ENCODE results near the gene RNF207. TPM values are rescaled to one million over a fixed set of nuclear protein-coding genes. Genes with fewer than 3 reads are reported as not detected.
A peak's percentile ranks its signal among the peaks of the same experiment; 100 is the strongest.

The RNF207 gene
- total RNA-seq, 5 donors from 2014 or later (not counting 1 experiment from before 2014, with no cell fraction given): 4.7 to 9.7 (median 6.9) TPM

GRCh38 chr1:6243053-6243834 is 37.3 kb downstream of the RNF207 start:
- H3K9me3 ChIP-seq: no peaks in the 10 kb centered on the region
- Mint-ChIP-seq H3K4me3 (peak overlapping the region in 1 of 3 donors; percentile 23), H3K4me1 (peaks cover 12 to 18% (median 13%) of the 10 kb centered on the region in 3 donors), H3K27me3 (peaks cover 41 to 70% of the 10 kb centered on the region in 2 donors), H3K9me3 (no peaks in the 10 kb centered on the region), H3K36me3 (no peaks in the 10 kb centered on the region), H3K27ac (no peak overlapping the region)
- H3K27me3 ChIP-seq (replicated peaks in 1 of 2; ENCODE audit: control insufficient read depth in 2 of 2, extremely low read depth in 1 of 2, insufficient read depth in 2 of 2, low read length in 1 of 2): peaks cover 18 to 91% of the 10 kb centered on the region in 2 experiments
- CTCF ChIA-PET: interaction anchor here in 1 of 2 donors (0.7 kb wide), 1 partner anchor 13 kb away, joined by 3 read pairs; no protein-coding TSS in a partner anchor
- no peak overlapping the region for H3K27ac ChIP-seq (ENCODE audit: low read length)
- H3K36me3 ChIP-seq (ENCODE audit: control insufficient read depth in 2 of 2, extremely low read depth in 1 of 2, insufficient read depth in 1 of 2, low read length in 1 of 2): no peaks in the 10 kb centered on the region
- 28% methylated on average over 18 of the region's 20 CpGs for WGBS (ENCODE audit: insufficient coverage)
- ATAC-seq (replicated peaks in 1 of 4) (no peak), DNase-seq (no peak)
- H3K4me1 ChIP-seq (ENCODE audit: control insufficient read depth in 1 of 2, extremely low read depth in 1 of 2, insufficient read depth in 2 of 2, low read length in 2 of 2): peaks cover 3 to 33% of the 10 kb centered on the region in 2 experiments
- POLR2A ChIA-PET: interaction anchor here in 1 of 2 donors (0.6 kb wide), 1 partner anchor 188 kb away, joined by 7 read pairs; no protein-coding TSS in a partner anchor
- no peak overlapping the region for H3K4me3 ChIP-seq (ENCODE audit: control insufficient read depth in 1 of 2, extremely low read depth in 1 of 2, low read length in 1 of 2)

GRCh38 chr1:6243993-6244392 is 38.1 kb downstream of the RNF207 start, which contains the start of gene HES3:
Gene HES3 (plus strand): TSS chr1:6244179. CDS start chr1:6244366, 187 bp downstream.
- DNase-seq: no peak
- 15% methylated on average over 9 of the region's 16 CpGs for WGBS (ENCODE audit: insufficient coverage)
- Histone ChIP-seq H3K9me3 (no peaks in the 10 kb centered on the region), H3K36me3 (ENCODE audit: control insufficient read depth in 2 of 2, extremely low read depth in 1 of 2, insufficient read depth in 1 of 2, low read length in 1 of 2) (no peaks in the 10 kb centered on the region), H3K4me1 (ENCODE audit: control insufficient read depth in 1 of 2, extremely low read depth in 1 of 2, insufficient read depth in 2 of 2, low read length in 2 of 2) (peaks cover 3 to 37% of the 10 kb centered on the region in 2 experiments), H3K4me3 (ENCODE audit: control insufficient read depth in 1 of 2, extremely low read depth in 1 of 2, low read length in 1 of 2) (no peak within 1 kb of the TSS), H3K27ac (ENCODE audit: low read length) (no peak within 1 kb of the TSS), H3K27me3 (replicated peaks in 1 of 2; ENCODE audit: control insufficient read depth in 2 of 2, extremely low read depth in 1 of 2, insufficient read depth in 2 of 2, low read length in 1 of 2) (peaks cover 23 to 92% of the 10 kb centered on the region in 2 experiments)
- peaks cover 13 to 21% (median 13%) of the 10 kb centered on the region in 3 donors for H3K4me1 Mint-ChIP-seq
- CTCF ChIA-PET: interaction anchor here in 1 of 2 donors (0.7 kb wide), 2 partner anchors 13 to 673 kb away, joined by 3 to 4 read pairs; no protein-coding TSS in a partner anchor
- no peak within 1 kb of the TSS for H3K27ac Mint-ChIP-seq
- POLR2A ChIA-PET: interaction anchor here in 1 of 2 donors (0.7 kb wide), 1 partner anchor 337 kb away, joined by 5 read pairs; no protein-coding TSS in a partner anchor
- H3K36me3 Mint-ChIP-seq: no peaks in the 10 kb centered on the region
- peak within 1 kb of the TSS in 1 of 3 donors; percentile 37 for H3K4me3 Mint-ChIP-seq
- H3K9me3 Mint-ChIP-seq: no peaks in the 10 kb centered on the region
- H3K27me3 Mint-ChIP-seq: peaks cover 41 to 73% of the 10 kb centered on the region in 2 donors
- no peak for ATAC-seq (replicated peaks in 1 of 4)

DNA sequence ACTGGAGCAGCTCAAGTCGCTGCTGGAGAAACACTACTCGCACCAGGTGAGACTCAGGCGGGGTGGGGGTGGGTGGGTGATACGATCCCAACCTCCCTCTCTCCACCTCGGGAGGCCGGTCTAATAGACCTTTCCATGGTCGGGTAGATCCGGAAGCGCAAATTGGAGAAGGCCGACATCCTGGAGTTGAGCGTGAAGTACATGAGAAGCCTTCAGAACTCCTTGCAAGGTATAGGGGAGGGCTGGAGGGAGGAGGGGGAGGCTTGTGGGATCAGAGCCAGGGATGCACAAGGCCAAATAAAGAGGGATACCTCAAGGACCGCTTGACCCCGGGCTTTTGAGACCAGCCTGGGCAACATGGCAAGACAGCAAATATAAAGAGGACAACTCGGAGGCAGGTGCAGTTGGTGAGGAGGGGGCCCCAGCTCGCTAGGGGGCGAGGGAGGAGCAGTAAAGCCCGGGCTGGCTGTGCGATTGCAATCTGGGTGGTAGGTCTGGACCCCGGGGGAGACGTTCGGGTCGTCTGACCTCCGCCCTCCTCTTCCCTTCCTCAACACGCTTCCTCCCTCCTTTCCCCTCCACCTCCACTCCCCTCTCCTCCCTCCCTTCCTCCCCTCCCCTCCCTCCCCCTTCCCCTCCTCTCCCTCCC is 38.6 kb downstream of the RNF207 start:
- 5% methylated on average over 9 of the region's 24 CpGs for WGBS (ENCODE audit: insufficient coverage)
- DNase-seq: no peak
- H3K36me3 ChIP-seq (ENCODE audit: control insufficient read depth in 2 of 2, extremely low read depth in 1 of 2, insufficient read depth in 1 of 2, low read length in 1 of 2): no peaks in the 10 kb centered on the region
- no peaks in the 10 kb centered on the region for H3K9me3 ChIP-seq
- Mint-ChIP-seq H3K36me3 (no peaks in the 10 kb centered on the region), H3K4me1 (peaks cover 13 to 21% (median 13%) of the 10 kb centered on the region in 3 donors), H3K4me3 (peak overlapping the region in 1 of 3 donors; percentile 37), H3K27ac (no peak overlapping the region), H3K27me3 (peaks cover 36 to 68% of the 10 kb centered on the region in 2 donors), H3K9me3 (no peaks in the 10 kb centered on the region)
- H3K4me1 ChIP-seq (ENCODE audit: control insufficient read depth in 1 of 2, extremely low read depth in 1 of 2, insufficient read depth in 2 of 2, low read length in 2 of 2): peaks cover 3 to 38% of the 10 kb centered on the region in 2 experiments
- no peak overlapping the region for H3K27ac ChIP-seq (ENCODE audit: low read length)
- POLR2A ChIA-PET: interaction anchor here in 1 of 2 donors (0.7 kb wide), 1 partner anchor 336 kb away, joined by 5 read pairs; no protein-coding TSS in a partner anchor
- no peak for ATAC-seq (replicated peaks in 1 of 4)
- H3K4me3 ChIP-seq (ENCODE audit: control insufficient read depth in 1 of 2, extremely low read depth in 1 of 2, low read length in 1 of 2): no peak overlapping the region
- H3K27me3 ChIP-seq (replicated peaks in 1 of 2; ENCODE audit: control insufficient read depth in 2 of 2, extremely low read depth in 1 of 2, insufficient read depth in 2 of 2, low read length in 1 of 2): peaks cover 21 to 89% of the 10 kb centered on the region in 2 experiments
- CTCF ChIA-PET: interaction anchor here (0.6 to 0.7 kb wide), 4 partner anchors 9 to 672 kb away, joined by 3 to 9 read pairs (median 4); partner anchors contain the start of gene ICMT (in 1 of the 2)

- CTCF ChIA-PET: interaction anchor here (0.6 to 0.7 kb wide), 4 partner anchors 10 to 136 kb away, joined by 3 to 9 read pairs (median 4); partner anchors contain the start of gene ICMT (in 1 of the 2)
- Histone ChIP-seq H3K9me3 (no peaks in the 10 kb centered on the region), H3K27me3 (replicated peaks in 1 of 2; ENCODE audit: control insufficient read depth in 2 of 2, extremely low read depth in 1 of 2, insufficient read depth in 2 of 2, low read length in 1 of 2) (peaks cover 18 to 88% of the 10 kb centered on the region in 2 experiments), H3K36me3 (ENCODE audit: control insufficient read depth in 2 of 2, extremely low read depth in 1 of 2, insufficient read depth in 1 of 2, low read length in 1 of 2) (no peaks in the 10 kb centered on the region), H3K4me3 (ENCODE audit: control insufficient read depth in 1 of 2, extremely low read depth in 1 of 2, low read length in 1 of 2) (no peak overlapping the region), H3K27ac (ENCODE audit: low read length) (no peak overlapping the region), H3K4me1 (ENCODE audit: control insufficient read depth in 1 of 2, extremely low read depth in 1 of 2, insufficient read depth in 2 of 2, low read length in 2 of 2) (peaks cover 3 to 38% of the 10 kb centered on the region in 2 experiments)
- Mint-ChIP-seq H3K36me3 (no peaks in the 10 kb centered on the region), H3K9me3 (no peaks in the 10 kb centered on the region), H3K27me3 (peaks cover 32 to 65% of the 10 kb centered on the region in 2 donors), H3K4me1 (peaks cover 13 to 24% (median 13%) of the 10 kb centered on the region in 3 donors), H3K4me3 (peak overlapping the region in 1 of 3 donors; percentile 37), H3K27ac (no peak overlapping the region)
- WGBS (ENCODE audit: insufficient coverage): 2% methylated on average over 56 of the region's 79 CpGs
- POLR2A ChIA-PET: no interaction called here
- ATAC-seq (replicated peaks in 1 of 4): peak; percentile 70 to 79 (median 74)
- DNase-seq: peak; percentile 45 to 90 (median 66)
These were observed 39.4 kb downstream of the RNF207 start for GRCh38 chr1:6245086-6245868.

DNA sequence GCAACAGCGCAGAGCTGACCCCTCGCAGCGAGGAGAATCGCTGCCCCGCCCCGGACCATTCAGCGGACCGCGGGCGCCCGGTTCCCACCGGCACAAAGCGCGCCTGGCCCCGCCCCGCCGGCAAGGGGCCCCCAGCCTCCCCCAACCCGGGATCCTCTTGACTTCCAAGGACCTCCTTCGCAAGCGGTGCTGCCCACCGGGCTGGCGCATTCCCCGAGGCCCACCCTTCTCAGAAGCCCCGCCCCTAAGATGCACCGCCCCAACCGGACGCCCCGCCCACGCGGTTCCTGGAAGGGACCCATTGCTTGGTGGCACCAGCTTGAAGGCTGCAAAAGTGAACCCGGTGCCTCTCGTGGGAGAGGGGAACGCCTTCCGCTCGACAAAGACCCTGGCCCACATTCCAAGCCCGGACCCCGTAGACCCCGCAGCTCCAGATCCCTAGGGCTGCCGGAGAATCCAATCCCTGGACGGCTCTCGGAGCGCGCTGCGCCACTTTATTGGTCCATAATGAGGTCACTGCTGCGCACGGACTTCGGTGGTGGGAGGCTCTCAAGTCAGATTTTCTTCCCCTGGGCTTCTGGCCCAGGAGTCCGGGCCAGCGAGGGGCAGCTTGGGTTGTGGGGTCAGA is 40.1 kb downstream of the RNF207 start:
- DNase-seq (peak in 13 of 35 experiments; percentile 18 to 51 (median 29)), ATAC-seq (replicated peaks in 1 of 4) (peak in 1 of 4 experiments; percentile 33)
- H3K36me3 Mint-ChIP-seq: no peaks in the 10 kb centered on the region
- Histone ChIP-seq H3K36me3 (ENCODE audit: control insufficient read depth in 2 of 2, extremely low read depth in 1 of 2, insufficient read depth in 1 of 2, low read length in 1 of 2) (no peaks in the 10 kb centered on the region), H3K4me1 (ENCODE audit: control insufficient read depth in 1 of 2, extremely low read depth in 1 of 2, insufficient read depth in 2 of 2, low read length in 2 of 2) (peaks cover 3 to 38% of the 10 kb centered on the region in 2 experiments), H3K27ac (ENCODE audit: low read length) (no peak overlapping the region), H3K9me3 (no peaks in the 10 kb centered on the region), H3K4me3 (ENCODE audit: control insufficient read depth in 1 of 2, extremely low read depth in 1 of 2, low read length in 1 of 2) (no peak overlapping the region), H3K27me3 (replicated peaks in 1 of 2; ENCODE audit: control insufficient read depth in 2 of 2, extremely low read depth in 1 of 2, insufficient read depth in 2 of 2, low read length in 1 of 2) (peaks cover 14 to 86% of the 10 kb centered on the region in 2 experiments)
- peak overlapping the region in 1 of 3 donors; percentile 78 for H3K4me3 Mint-ChIP-seq
- peaks cover 35 to 66% of the 10 kb centered on the region in 2 donors for H3K27me3 Mint-ChIP-seq
- POLR2A ChIA-PET: no interaction called here
- peaks cover 13 to 24% (median 13%) of the 10 kb centered on the region in 3 donors for H3K4me1 Mint-ChIP-seq
- 11% methylated on average over 48 of the region's 49 CpGs for WGBS (ENCODE audit: insufficient coverage)
- CTCF ChIA-PET: interaction anchor here (0.5 to 2.0 kb wide), 9 partner anchors 39 to 296 kb away, joined by 3 to 8 read pairs (median 4); no protein-coding TSS in a partner anchor
- no peaks in the 10 kb centered on the region for H3K9me3 Mint-ChIP-seq
- no peak overlapping the region for H3K27ac Mint-ChIP-seq

Measured in T-cell (primary cell).